A673 (cell line): ENCODE results near the gene NRG3. TPM values are rescaled to one million over a fixed set of nuclear protein-coding genes. Genes with fewer than 3 reads are reported as not detected.
A peak's percentile ranks its signal among the peaks of the same experiment; 100 is the strongest.

Experiments
- BruUV-seq: library from RNA; stranded (reverse); fragments of 400-500 nt; replicated peaks from 2 replicates; lab custom pipeline; 2021; lab: Mats Ljungman, UMichigan
- CTCF ChIA-PET: fragments of 300-600 bp; sonication (Branson Sonifier 250); formaldehyde crosslinking; loops from one replicate; lab custom pipeline; 2022; ENCODE audit warnings: antibody characterized with exemption; lab: Charles Lee
- POLR2A ChIA-PET: fragments of 300-600 bp; sonication (Branson Sonifier 250); formaldehyde crosslinking; loops from one replicate; lab custom pipeline; 2022; ENCODE audit warnings: antibody characterized with exemption; ENCODE audit not compliant: low non-redundant PET; lab: Charles Lee
- DNase-seq: peaks from one replicate; pipeline ENCODE4 v3.0.0-alpha.2; 2015; ENCODE audit warnings: low spot score
- H3K27ac ChIP-seq: fragments of 200-600 bp; sonication (generic); 2 replicates; pipeline ENCODE4 v1.5.1; 2016; ENCODE audit warnings: mixed run types, low read depth, mild to moderate bottlenecking, mixed read lengths, antibody characterized with exemption, low read length; ENCODE audit not compliant: poor library complexity, severe bottlenecking
- H3K27me3 ChIP-seq: fragments of 200-600 bp; sonication (generic); replicated peaks from 2 replicates; pipeline ENCODE4 v1.6.1; 2017; ENCODE audit warnings: mixed run types, low read depth, mild to moderate bottlenecking, mixed read lengths, antibody characterized with exemption, low read length; ENCODE audit not compliant: insufficient read depth, poor library complexity
- H3K36me3 ChIP-seq: fragments of 200-600 bp; sonication (generic); 2 replicates; pipeline ENCODE4 v1.6.1; 2016; ENCODE audit warnings: mixed run types, mild to moderate bottlenecking, mixed read lengths, antibody characterized with exemption, low read length; ENCODE audit not compliant: insufficient read depth, poor library complexity, severe bottlenecking
- H3K4me1 ChIP-seq: fragments of 200-600 bp; sonication (generic); 2 replicates; pipeline ENCODE4 v1.6.1; 2017; ENCODE audit warnings: mixed run types, mild to moderate bottlenecking, mixed read lengths, antibody characterized with exemption, low read length; ENCODE audit not compliant: insufficient read depth, poor library complexity, severe bottlenecking
- H3K4me3 ChIP-seq: fragments of 200-600 bp; sonication (generic); 2 replicates; pipeline ENCODE4 v1.5.1; 2016; ENCODE audit warnings: low read depth, mixed run types, mild to moderate bottlenecking, mixed read lengths, low read length; ENCODE audit not compliant: poor library complexity, severe bottlenecking
- H3K9me3 ChIP-seq: fragments of 200-600 bp; sonication (generic); 2 replicates; pipeline ENCODE4 v1.6.1; 2016; ENCODE audit warnings: mixed run types, low read depth, mild to moderate bottlenecking, mixed read lengths, antibody characterized with exemption, low read length; ENCODE audit not compliant: poor library complexity, severe bottlenecking
- CTCF ChIP-seq: fragments of 300-800, 200-600 bp; sonication (generic); conservative IDR thresholded peaks from 2 replicates; pipeline ENCODE4 v1.5.1; 2017; ENCODE audit warnings: low read depth, mild to moderate bottlenecking, antibody characterized with exemption, low read length, moderate library complexity, mixed read lengths
- EZH2 ChIP-seq: fragments of 200-600 bp; sonication (generic); IDR thresholded peaks from 2 replicates; pipeline ENCODE4 v1.6.1; 2017; ENCODE audit warnings: borderline replicate concordance, low read depth, mild to moderate bottlenecking, mixed read lengths, antibody characterized with exemption, low read length; ENCODE audit not compliant: poor library complexity, severe bottlenecking
- intact Hi-C: fragments of 100-400 bp; cut with micrococcal nuclease; formaldehyde crosslinking; loops from one replicate; pipeline ENCODE4 v1.10.0; 2022; ENCODE audit not compliant: unreplicated experiment
- total RNA-seq: library from RNA; stranded (reverse); gene quantifications from 2 replicates; pipeline ENCODE4 v1.2.3, GENCODE V29; 2021

NRG3 gene
- total RNA-seq, 1 experiment from 2014 or later, result not detected

- no peaks in the 10 kb centered on the region for H3K36me3 ChIP-seq
- H3K4me1 ChIP-seq, result no peaks in the 10 kb centered on the region
- no peak overlapping the region for H3K4me3 ChIP-seq
- no peaks in the 10 kb centered on the region for H3K9me3 ChIP-seq
- POLR2A ChIA-PET, result no interaction called here
- no TSS peak for BruUV-seq
- intact Hi-C loops, result no loop called here
- no peak for DNase-seq
- CTCF ChIA-PET, result no interaction called here
- TF ChIP-seq CTCF, result no peak
- TF ChIP-seq EZH2, result no peak
- no peaks in the 10 kb centered on the region for H3K27me3 ChIP-seq
- H3K27ac ChIP-seq, result no peak overlapping the region
Measured at GRCh38 chr10:82966130-82966529, 1091.1 kb downstream of the NRG3 start.

DNA sequence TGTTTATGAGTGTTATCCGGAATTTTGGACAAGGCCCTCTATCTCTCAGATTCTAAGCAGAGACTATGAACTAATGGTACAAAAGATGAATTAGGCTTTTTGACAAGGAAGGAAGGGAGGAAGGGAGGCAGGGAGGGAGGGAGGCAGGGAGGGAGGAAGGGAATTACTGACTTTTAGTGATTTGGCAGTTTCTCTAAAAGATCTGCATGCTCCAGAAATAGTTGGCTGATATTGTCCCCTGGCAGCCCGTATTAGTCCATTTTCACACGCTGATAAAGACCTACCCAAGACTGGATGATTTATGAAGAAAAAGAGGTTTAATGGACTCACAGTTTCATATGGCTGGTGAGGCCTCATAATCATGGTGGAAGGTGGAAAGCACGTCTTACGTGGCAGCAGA is 1093.5 kb downstream of the NRG3 start:
- Histone ChIP-seq H3K27ac (no peak overlapping the region), H3K4me1 (no peaks in the 10 kb centered on the region), H3K4me3 (no peak overlapping the region), H3K27me3 (no peaks in the 10 kb centered on the region), H3K36me3 (no peaks in the 10 kb centered on the region), H3K9me3 (no peaks in the 10 kb centered on the region)
- TF ChIP-seq EZH2 (no peak), CTCF (no peak)
- DNase-seq, result no peak
- POLR2A ChIA-PET, result no interaction called here
- no TSS peak for BruUV-seq
- intact Hi-C loops, result no loop called here
- CTCF ChIA-PET, result no interaction called here

GRCh38 chr10:82969405-82969804 is 1094.4 kb downstream of the NRG3 start:
- DNase-seq, result peak; percentile 7
- no peak for TF ChIP-seq EZH2
- TF ChIP-seq CTCF, result peak; percentile 37; the same call in 1 of the 2 replicates
- H3K27me3 ChIP-seq, result no peaks in the 10 kb centered on the region
- CTCF ChIA-PET, result no interaction called here
- H3K27ac ChIP-seq, result no peak overlapping the region
- POLR2A ChIA-PET, result no interaction called here
- BruUV-seq, result no TSS peak
- no peak overlapping the region for H3K4me3 ChIP-seq
- no peaks in the 10 kb centered on the region for H3K9me3 ChIP-seq
- H3K36me3 ChIP-seq, result no peaks in the 10 kb centered on the region
- H3K4me1 ChIP-seq, result no peaks in the 10 kb centered on the region
- intact Hi-C loops, result no loop called here
